ENCODE measurements around the gene TAS2R40. TPM values are rescaled to one million over a fixed set of nuclear protein-coding genes. Genes with fewer than 3 reads are reported as not detected.

TAS2R40 gene
- total RNA-seq, 1 donor from 2014 or later: not detected

DNA sequence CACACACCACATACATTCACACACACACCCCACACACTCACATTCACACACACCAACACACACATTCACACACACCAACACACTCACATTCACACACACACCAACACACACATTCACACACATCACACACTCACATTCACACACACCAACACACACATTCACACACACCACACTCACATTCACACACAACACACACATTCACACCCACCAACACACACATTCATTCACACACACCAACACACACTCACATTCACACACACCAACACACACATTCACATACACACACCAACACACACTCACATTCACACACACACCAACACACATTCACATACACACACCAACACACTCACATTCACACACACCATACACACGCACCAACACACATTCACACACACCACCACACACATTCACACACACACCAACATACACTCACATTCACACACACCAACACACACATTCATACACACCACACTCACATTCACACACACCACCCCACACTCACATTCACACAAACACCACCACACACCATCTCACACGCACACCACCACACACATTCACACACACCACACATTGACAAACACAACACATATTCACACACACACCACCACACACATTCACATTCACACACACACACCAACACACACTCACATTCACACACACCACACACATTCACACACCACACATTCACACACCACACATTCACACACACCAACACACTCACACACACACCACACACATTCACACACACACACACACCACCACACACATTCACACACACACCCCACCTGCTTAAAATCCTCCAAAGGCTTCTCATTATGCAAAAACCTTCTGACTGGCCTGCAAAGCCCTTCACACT is 9.0 kb downstream of the TAS2R40 start:
- TF ChIP-seq, protein P1, sequence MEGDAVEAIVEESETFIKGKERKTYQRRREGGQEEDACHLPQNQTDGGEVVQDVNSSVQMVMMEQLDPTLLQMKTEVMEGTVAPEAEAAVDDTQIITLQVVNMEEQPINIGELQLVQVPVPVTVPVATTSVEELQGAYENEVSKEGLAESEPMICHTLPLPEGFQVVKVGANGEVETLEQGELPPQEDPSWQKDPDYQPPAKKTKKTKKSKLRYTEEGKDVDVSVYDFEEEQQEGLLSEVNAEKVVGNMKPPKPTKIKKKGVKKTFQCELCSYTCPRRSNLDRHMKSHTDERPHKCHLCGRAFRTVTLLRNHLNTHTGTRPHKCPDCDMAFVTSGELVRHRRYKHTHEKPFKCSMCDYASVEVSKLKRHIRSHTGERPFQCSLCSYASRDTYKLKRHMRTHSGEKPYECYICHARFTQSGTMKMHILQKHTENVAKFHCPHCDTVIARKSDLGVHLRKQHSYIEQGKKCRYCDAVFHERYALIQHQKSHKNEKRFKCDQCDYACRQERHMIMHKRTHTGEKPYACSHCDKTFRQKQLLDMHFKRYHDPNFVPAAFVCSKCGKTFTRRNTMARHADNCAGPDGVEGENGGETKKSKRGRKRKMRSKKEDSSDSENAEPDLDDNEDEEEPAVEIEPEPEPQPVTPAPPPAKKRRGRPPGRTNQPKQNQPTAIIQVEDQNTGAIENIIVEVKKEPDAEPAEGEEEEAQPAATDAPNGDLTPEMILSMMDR (IDR thresholded peaks at IDR 0.05): no peak
- DNase-seq (ENCODE audit: low spot score): no peak
- no peak overlapping the region for H3K4me3 Mint-ChIP-seq (ENCODE audit: unreplicated experiment)
- no peaks in the 10 kb centered on the region for H3K27me3 Mint-ChIP-seq (ENCODE audit: low read depth)
- no peak overlapping the region for H3K27ac Mint-ChIP-seq (ENCODE audit: unreplicated experiment)
- peaks cover 12% of the 10 kb centered on the region for H3K9me3 Mint-ChIP-seq (ENCODE audit: low read depth)
- peaks cover 2% of the 10 kb centered on the region for H3K36me3 Mint-ChIP-seq (ENCODE audit: low read depth)
- peaks cover 19% of the 10 kb centered on the region for H3K4me1 Mint-ChIP-seq (ENCODE audit: low read depth)

DNA sequence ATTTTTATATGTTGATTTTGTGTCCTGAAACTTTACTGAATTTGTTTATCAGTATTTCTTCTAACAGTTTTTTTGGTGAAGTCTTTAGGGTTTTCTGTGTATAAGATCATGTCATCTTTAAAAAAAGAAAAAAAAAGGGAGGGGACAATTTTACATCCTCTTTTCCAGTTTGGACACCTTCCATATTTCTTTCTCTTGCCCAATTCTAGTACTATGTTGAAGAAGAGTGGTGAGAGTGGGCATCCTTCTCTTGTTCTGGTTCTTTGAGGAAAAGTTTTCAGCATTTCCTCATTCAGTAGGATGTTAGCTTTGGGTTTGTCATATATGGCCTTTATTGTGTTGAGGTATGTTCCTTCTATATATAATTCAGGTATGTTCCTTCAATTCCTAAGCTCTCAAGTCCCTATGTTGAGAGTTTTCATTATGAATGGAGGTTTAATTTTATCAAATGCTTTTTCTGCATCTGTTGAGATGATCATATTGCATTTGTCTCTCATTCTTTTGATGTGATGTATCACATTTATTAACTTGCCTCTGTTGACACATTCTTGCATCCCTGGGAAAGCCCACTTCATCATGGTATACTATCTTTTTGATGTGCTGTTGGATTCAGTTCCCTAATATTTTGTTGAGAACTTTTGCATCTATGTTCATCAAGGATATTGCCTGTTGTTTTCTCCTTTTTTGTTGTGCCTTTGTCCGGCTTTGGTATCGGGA is 12.1 kb downstream of the TAS2R40 start:
- Mint-ChIP-seq H3K9me3 (ENCODE audit: low read depth) (peaks cover 28% of the 10 kb centered on the region), H3K4me1 (ENCODE audit: low read depth) (peaks cover 7% of the 10 kb centered on the region), H3K36me3 (ENCODE audit: low read depth) (peaks cover 9% of the 10 kb centered on the region), H3K4me3 (ENCODE audit: unreplicated experiment) (no peak overlapping the region), H3K27me3 (ENCODE audit: low read depth) (no peaks in the 10 kb centered on the region), H3K27ac (ENCODE audit: unreplicated experiment) (no peak overlapping the region)
- TF ChIP-seq, protein P1 (IDR thresholded peaks at IDR 0.05): no peak
- DNase-seq (ENCODE audit: low spot score): no peak

DNA sequence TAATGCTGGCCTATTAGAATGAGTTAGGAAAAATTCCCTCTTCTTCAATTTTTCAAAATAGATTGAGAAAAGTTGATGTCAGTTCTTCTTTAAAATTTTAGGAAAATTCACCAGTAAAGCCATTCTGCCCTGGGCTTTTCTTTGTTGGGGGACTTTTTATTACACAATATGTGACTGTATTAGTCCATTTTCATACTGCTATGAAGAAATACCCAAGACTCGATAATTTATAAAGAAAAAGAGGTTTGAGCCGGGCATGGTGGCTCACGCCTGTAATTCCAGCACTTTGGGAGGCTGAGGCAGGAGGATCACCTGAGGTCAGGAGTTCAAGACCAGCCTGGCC is 12.7 kb downstream of the TAS2R40 start:
- Mint-ChIP-seq H3K4me1 (ENCODE audit: low read depth) (peaks cover 3% of the 10 kb centered on the region), H3K27me3 (ENCODE audit: low read depth) (no peaks in the 10 kb centered on the region), H3K4me3 (ENCODE audit: unreplicated experiment) (no peak overlapping the region), H3K9me3 (ENCODE audit: low read depth) (peaks cover 28% of the 10 kb centered on the region), H3K27ac (ENCODE audit: unreplicated experiment) (no peak overlapping the region), H3K36me3 (ENCODE audit: low read depth) (peaks cover 9% of the 10 kb centered on the region)
- no peak for DNase-seq (ENCODE audit: low spot score)
- TF ChIP-seq, protein P1 (IDR thresholded peaks at IDR 0.05): no peak

- Mint-ChIP-seq H3K9me3 (ENCODE audit: low read depth) (peaks cover 28% of the 10 kb centered on the region), H3K36me3 (ENCODE audit: low read depth) (peaks cover 9% of the 10 kb centered on the region), H3K27me3 (ENCODE audit: low read depth) (no peaks in the 10 kb centered on the region), H3K4me1 (ENCODE audit: low read depth) (peaks cover 13% of the 10 kb centered on the region), H3K4me3 (ENCODE audit: unreplicated experiment) (no peak overlapping the region), H3K27ac (ENCODE audit: unreplicated experiment) (no peak overlapping the region)
- no peak for DNase-seq (ENCODE audit: low spot score)
- TF ChIP-seq, protein P1 (IDR thresholded peaks at IDR 0.05): no peak
Observed at GRCh38 chr7:143235561-143235960, 13.7 kb downstream of the TAS2R40 start.

- no peaks in the 10 kb centered on the region for H3K27me3 Mint-ChIP-seq (ENCODE audit: low read depth)
- TF ChIP-seq, protein P1 (IDR thresholded peaks at IDR 0.05): no peak
- DNase-seq (ENCODE audit: low spot score): no peak
Observed at GRCh38 chr7:143236408-143236990, 14.7 kb downstream of the TAS2R40 start.

More at GRCh38 chr7:143236408-143236990, 14.7 kb downstream of the TAS2R40 start:
- Mint-ChIP-seq H3K36me3 (ENCODE audit: low read depth) (peaks cover 9% of the 10 kb centered on the region), H3K4me3 (ENCODE audit: unreplicated experiment) (no peak overlapping the region), H3K9me3 (ENCODE audit: low read depth) (peaks cover 28% of the 10 kb centered on the region), H3K4me1 (ENCODE audit: low read depth) (peaks cover 18% of the 10 kb centered on the region), H3K27ac (ENCODE audit: unreplicated experiment) (no peak overlapping the region)

Data from chondrocyte (in vitro differentiated cells).